Measurements from ENCODE around the gene PRLR.

Gene PRLR

GRCh38 chr5:35244171-35244570, 13.9 kb upstream of the PRLR start:
- Mint-ChIP-seq H3K4me1 (ENCODE audit: low read depth) (no peaks in the 10 kb centered on the region), H3K27ac (no peak overlapping the region)

GRCh38 chr5:35242702-35243258, 12.5 kb upstream of the PRLR start:
- H3K9me3 Mint-ChIP-seq, result no peaks in the 10 kb centered on the region
- H3K4me1 Mint-ChIP-seq (ENCODE audit: low read depth), result no peaks in the 10 kb centered on the region
- H3K36me3 Mint-ChIP-seq (ENCODE audit: low read depth), result no peaks in the 10 kb centered on the region
- no peak overlapping the region for H3K27ac Mint-ChIP-seq
- H3K27me3 Mint-ChIP-seq, result no peaks in the 10 kb centered on the region
- H3K4me3 Mint-ChIP-seq, result no peak overlapping the region
- intact Hi-C loops (cut with micrococcal nuclease), result no loop called here

More at GRCh38 chr5:35244171-35244570, 13.9 kb upstream of the PRLR start:
- Mint-ChIP-seq H3K27me3 (no peaks in the 10 kb centered on the region), H3K4me3 (no peak overlapping the region), H3K9me3 (no peaks in the 10 kb centered on the region), H3K36me3 (ENCODE audit: low read depth) (no peaks in the 10 kb centered on the region)
- intact Hi-C loops (cut with micrococcal nuclease), result no loop called here

DNA sequence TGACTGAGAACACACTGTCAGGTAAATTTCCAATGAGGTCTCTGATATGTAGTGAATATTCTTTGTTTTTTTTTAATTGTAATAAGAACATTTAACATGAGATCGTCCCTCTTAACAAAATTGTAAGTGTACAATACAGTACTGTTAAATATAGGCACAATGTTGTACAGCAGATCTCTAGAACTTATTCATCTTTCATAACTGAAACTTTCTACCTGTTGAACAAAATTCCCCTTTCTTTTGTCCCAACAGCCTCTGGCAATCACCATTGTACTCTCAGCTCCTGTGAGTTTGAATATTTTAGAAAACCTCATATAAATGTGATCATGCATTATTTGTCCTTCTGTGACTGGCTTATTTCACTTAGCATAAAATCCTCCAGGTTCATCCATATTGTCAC, 10.6 kb upstream of the PRLR start:
- H3K4me3 Mint-ChIP-seq, result no peak overlapping the region
- H3K4me1 Mint-ChIP-seq (ENCODE audit: low read depth), result no peaks in the 10 kb centered on the region
- H3K36me3 Mint-ChIP-seq (ENCODE audit: low read depth), result no peaks in the 10 kb centered on the region
- H3K9me3 Mint-ChIP-seq, result no peaks in the 10 kb centered on the region
- H3K27ac Mint-ChIP-seq, result no peak overlapping the region
- intact Hi-C loops (cut with micrococcal nuclease), result no loop called here
- H3K27me3 Mint-ChIP-seq, result no peaks in the 10 kb centered on the region

GRCh38 chr5:35239911-35240610, 9.8 kb upstream of the PRLR start:
- no peaks in the 10 kb centered on the region for H3K36me3 Mint-ChIP-seq (ENCODE audit: low read depth)
- no peaks in the 10 kb centered on the region for H3K9me3 Mint-ChIP-seq
- intact Hi-C loops (cut with micrococcal nuclease), result no loop called here
- no peak overlapping the region for H3K27ac Mint-ChIP-seq
- H3K4me3 Mint-ChIP-seq, result no peak overlapping the region
- H3K4me1 Mint-ChIP-seq (ENCODE audit: low read depth), result no peaks in the 10 kb centered on the region
- H3K27me3 Mint-ChIP-seq, result no peaks in the 10 kb centered on the region

- Mint-ChIP-seq H3K4me3 (no peak overlapping the region), H3K9me3 (no peaks in the 10 kb centered on the region), H3K36me3 (ENCODE audit: low read depth) (no peaks in the 10 kb centered on the region), H3K27ac (no peak overlapping the region), H3K4me1 (ENCODE audit: low read depth) (no peaks in the 10 kb centered on the region), H3K27me3 (no peaks in the 10 kb centered on the region)
- intact Hi-C loops (cut with micrococcal nuclease), result no loop called here
Measured at GRCh38 chr5:35239476-35239875, 9.2 kb upstream of the PRLR start.

DNA sequence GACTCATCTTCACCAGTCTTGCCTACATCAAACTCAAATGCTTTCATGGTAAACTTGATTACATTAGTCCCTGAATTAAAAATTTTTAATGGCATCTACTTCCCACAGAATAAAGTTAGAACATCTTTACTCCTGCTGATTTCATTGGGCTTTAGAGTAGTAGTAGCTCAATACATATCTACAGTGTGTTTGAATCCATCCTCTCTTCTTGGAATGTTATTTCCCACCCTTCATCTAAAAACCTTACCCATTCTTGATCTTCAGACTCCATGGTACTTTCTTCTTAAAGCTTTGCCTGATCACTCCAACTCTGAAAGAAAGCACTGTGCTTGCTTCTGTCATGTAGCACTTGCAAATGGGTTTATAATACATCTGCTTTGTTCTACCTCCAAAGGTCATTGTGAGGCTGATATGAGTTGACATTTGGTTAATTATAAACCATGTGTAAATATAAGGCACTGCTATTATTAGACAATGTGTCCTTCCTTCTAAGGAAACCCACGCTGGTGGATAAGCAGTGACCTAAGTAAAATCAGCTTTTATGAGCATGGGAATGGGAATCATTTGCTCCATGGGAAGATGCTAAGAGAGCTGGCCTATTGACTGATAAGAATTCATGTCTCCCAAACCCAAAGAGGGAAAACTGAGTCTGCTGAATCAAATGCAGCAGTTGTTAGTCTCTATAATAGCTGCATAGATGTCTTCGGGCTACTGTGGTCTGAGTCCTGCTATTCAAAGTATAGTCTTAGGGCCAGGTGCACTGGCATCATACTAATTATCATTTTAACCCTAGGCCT, 7.5 kb upstream of the PRLR start:
- Mint-ChIP-seq H3K4me3 (no peak overlapping the region), H3K36me3 (ENCODE audit: low read depth) (no peaks in the 10 kb centered on the region), H3K27me3 (no peaks in the 10 kb centered on the region), H3K4me1 (ENCODE audit: low read depth) (peaks cover 6% of the 10 kb centered on the region), H3K27ac (no peak overlapping the region), H3K9me3 (no peaks in the 10 kb centered on the region)
- intact Hi-C loops (cut with micrococcal nuclease), result no loop called here

- intact Hi-C loops (cut with micrococcal nuclease), result no loop called here
- H3K9me3 Mint-ChIP-seq, result no peaks in the 10 kb centered on the region
- no peaks in the 10 kb centered on the region for H3K36me3 Mint-ChIP-seq (ENCODE audit: low read depth)
- H3K4me3 Mint-ChIP-seq, result no peak overlapping the region
- peaks cover 11% of the 10 kb centered on the region for H3K4me1 Mint-ChIP-seq (ENCODE audit: low read depth)
- H3K27ac Mint-ChIP-seq, result no peak overlapping the region
- H3K27me3 Mint-ChIP-seq, result no peaks in the 10 kb centered on the region
Measured at GRCh38 chr5:35236770-35237169, 6.5 kb upstream of the PRLR start.

DNA sequence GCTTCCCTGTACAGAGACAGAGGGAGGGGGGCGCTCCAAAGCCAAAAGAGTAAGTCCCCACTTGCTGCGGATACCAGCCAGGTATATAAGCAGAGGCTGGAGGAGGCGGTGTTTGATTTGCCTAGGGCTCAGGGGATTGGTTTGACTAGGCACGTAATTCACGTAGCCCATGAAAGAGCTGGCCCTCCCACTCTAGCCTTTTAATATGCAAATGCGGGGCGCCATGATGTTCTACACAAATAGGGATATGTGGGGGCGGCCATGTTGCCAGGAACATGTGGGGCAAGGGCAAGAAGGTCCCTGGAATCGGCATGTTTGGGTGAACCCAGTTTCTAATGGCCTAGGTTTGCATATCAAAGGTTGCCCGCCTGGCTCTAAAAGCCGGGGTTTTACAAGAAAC, 3.3 kb upstream of the PRLR start:
- Mint-ChIP-seq H3K27me3 (peaks cover 5% of the 10 kb centered on the region), H3K27ac (no peak overlapping the region), H3K4me1 (ENCODE audit: low read depth) (peaks cover 30% of the 10 kb centered on the region), H3K36me3 (ENCODE audit: low read depth) (peaks cover 5% of the 10 kb centered on the region), H3K9me3 (no peaks in the 10 kb centered on the region), H3K4me3 (no peak overlapping the region)
- intact Hi-C loops (cut with micrococcal nuclease), result no loop called here

DNA sequence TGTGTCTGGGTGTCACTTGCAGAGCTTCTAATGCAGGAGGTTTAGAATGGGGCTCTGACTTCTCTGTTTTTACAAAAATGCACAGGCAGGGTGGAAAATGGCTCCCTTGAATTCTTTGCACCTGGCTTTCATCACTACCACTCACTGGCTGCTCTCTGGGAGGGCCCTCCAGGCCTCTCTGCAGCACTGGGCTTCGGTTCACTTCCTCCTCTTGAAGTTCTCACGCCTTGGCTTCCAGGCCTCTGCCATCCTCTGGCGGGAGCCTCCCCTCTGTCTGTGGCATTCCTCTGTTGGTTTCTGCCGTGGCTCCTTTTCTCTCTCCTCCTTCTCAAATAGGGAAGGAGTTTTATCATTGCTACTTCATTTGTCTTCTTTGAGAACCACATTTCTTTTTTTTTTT, 2.8 kb upstream of the PRLR start:
- peaks cover 5% of the 10 kb centered on the region for H3K27me3 Mint-ChIP-seq
- no peaks in the 10 kb centered on the region for H3K9me3 Mint-ChIP-seq
- H3K36me3 Mint-ChIP-seq (ENCODE audit: low read depth), result peaks cover 5% of the 10 kb centered on the region
- no peak overlapping the region for H3K4me3 Mint-ChIP-seq
- peaks cover 35% of the 10 kb centered on the region for H3K4me1 Mint-ChIP-seq (ENCODE audit: low read depth)
- intact Hi-C loops (cut with micrococcal nuclease), result no loop called here
- H3K27ac Mint-ChIP-seq, result no peak overlapping the region

DNA sequence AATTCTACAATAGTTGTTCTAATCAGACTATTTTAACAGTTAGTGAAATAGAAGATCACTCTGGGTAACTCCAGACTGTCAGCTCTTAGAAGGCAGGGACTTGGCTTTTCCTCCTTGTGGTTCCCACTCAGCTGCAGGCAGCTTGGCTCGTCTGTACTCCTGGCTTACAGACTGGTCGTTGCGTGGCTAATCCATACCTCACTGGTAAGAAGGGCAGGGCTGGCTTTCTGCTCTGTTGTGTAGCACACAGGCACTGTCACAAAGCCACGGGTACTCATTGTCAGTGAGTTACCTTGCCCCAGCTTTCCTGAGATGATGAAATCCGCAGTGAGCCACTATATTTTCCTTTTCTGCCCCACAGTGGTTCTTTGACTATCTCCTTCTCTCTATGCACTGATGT, 1.8 kb upstream of the PRLR start:
- intact Hi-C loops (cut with micrococcal nuclease), result no loop called here
- Mint-ChIP-seq H3K9me3 (no peaks in the 10 kb centered on the region), H3K4me1 (ENCODE audit: low read depth) (peaks cover 41% of the 10 kb centered on the region), H3K27ac (no peak overlapping the region), H3K36me3 (ENCODE audit: low read depth) (peaks cover 5% of the 10 kb centered on the region), H3K4me3 (no peak overlapping the region), H3K27me3 (peaks cover 5% of the 10 kb centered on the region)

GRCh38 chr5:35229076-35230037, 930 bp downstream of the PRLR start:
- H3K27ac Mint-ChIP-seq, result peak overlapping the region; percentile 75
- peaks cover 5% of the 10 kb centered on the region for H3K36me3 Mint-ChIP-seq (ENCODE audit: low read depth)
- H3K27me3 Mint-ChIP-seq, result peaks cover 5% of the 10 kb centered on the region
- intact Hi-C loops (cut with micrococcal nuclease), result loop anchor here (10.0 kb wide), 1 partner anchor 695 kb away; no protein-coding TSS in a partner anchor
- peak overlapping the region; percentile 85 for H3K4me3 Mint-ChIP-seq
- H3K4me1 Mint-ChIP-seq (ENCODE audit: low read depth), result peaks cover 62% of the 10 kb centered on the region
- no peaks in the 10 kb centered on the region for H3K9me3 Mint-ChIP-seq

GRCh38 chr5:35228310-35228709, 2.0 kb downstream of the PRLR start:
- H3K36me3 Mint-ChIP-seq (ENCODE audit: low read depth), result peaks cover 5% of the 10 kb centered on the region
- H3K4me1 Mint-ChIP-seq (ENCODE audit: low read depth), result peaks cover 67% of the 10 kb centered on the region
- H3K27ac Mint-ChIP-seq, result no peak overlapping the region
- H3K4me3 Mint-ChIP-seq, result no peak overlapping the region
- H3K27me3 Mint-ChIP-seq, result peaks cover 5% of the 10 kb centered on the region
- intact Hi-C loops (cut with micrococcal nuclease), result loop anchor here (10.0 kb wide), 1 partner anchor 696 kb away; no protein-coding TSS in a partner anchor
- no peaks in the 10 kb centered on the region for H3K9me3 Mint-ChIP-seq

DNA sequence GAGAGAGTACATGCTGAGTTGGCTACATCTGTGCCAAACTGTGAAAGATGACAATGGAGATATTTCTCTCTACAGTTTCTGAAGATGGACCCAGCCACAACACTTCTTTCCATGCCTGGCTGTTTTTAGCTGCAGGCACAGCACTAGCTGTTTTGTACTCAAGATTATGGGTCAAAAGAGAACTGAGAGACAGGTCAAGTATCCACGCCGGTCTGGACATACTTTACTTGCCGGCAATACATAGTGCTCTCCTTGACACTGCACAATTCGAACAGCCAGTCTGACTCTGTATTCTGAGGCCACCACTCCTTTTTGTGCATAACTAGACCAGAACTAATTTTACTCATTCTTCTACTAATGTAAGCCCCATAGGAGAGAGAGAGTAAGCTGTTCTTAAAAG, 2.6 kb downstream of the PRLR start:
- Mint-ChIP-seq H3K9me3 (no peaks in the 10 kb centered on the region), H3K4me1 (ENCODE audit: low read depth) (peaks cover 61% of the 10 kb centered on the region), H3K27me3 (peaks cover 5% of the 10 kb centered on the region), H3K27ac (no peak overlapping the region), H3K36me3 (ENCODE audit: low read depth) (peaks cover 5% of the 10 kb centered on the region), H3K4me3 (no peak overlapping the region)
- intact Hi-C loops (cut with micrococcal nuclease), result loop anchor here (10.0 kb wide), 1 partner anchor 697 kb away; no protein-coding TSS in a partner anchor

All from dendritic cell treated with granulocyte-macrophage colony-stimulating factor and Interleukin-4, amounts not matched to agents 40 ng/mL and 50 ng/mL, for 4 days (primary cell).